SH-SY5Y (cell line): ENCODE data around the gene CNTN6.

ENCODE experiments used
- GATA2 ChIP-seq: IDR thresholded peaks from 2 replicates; pipeline ENCODE4 v1.6.1; 2011; ENCODE audit warnings: mild to moderate bottlenecking, low read depth, low read length
- GATA3 ChIP-seq: IDR thresholded peaks from 2 replicates; pipeline ENCODE4 v1.6.1; 2011; ENCODE audit warnings: low read depth, mild to moderate bottlenecking, low read length, moderate library complexity

GRCh38 chr3:1447452-1447851 is 354.6 kb downstream of the CNTN6 start:
- TF ChIP-seq GATA3, result no peak
- no peak for TF ChIP-seq GATA2
